GM23248 (cell line): ENCODE data around the gene HSPA1B. TPM values are rescaled to one million over a fixed set of nuclear protein-coding genes. Genes with fewer than 3 reads are reported as not detected.
"Not testable (repeated sequence)": the region's sequence is repeated elsewhere in the genome, so short reads cannot be mapped to it uniquely, and the experiment has no call there.

Experiments used
- DNase-seq: peaks from one replicate; pipeline ENCODE4 v3.0.0-alpha.2; 2015
- H2AFZ ChIP-seq: fragments of 200-600 bp; sonication (generic); 2 replicates; pipeline ENCODE4 v1.6.1; 2016; ENCODE audit warnings: antibody characterized with exemption
- H3F3A ChIP-seq: fragments of 200-600 bp; sonication (generic); 2 replicates; pipeline ENCODE4 v1.6.1; 2016; ENCODE audit warnings: mild to moderate bottlenecking, antibody characterized with exemption, mixed run types; ENCODE audit not compliant: insufficient read depth
- H3K27ac ChIP-seq: fragments of 200-600 bp; sonication (generic); 2 replicates; pipeline ENCODE4 v1.5.1; 2016; ENCODE audit warnings: mild to moderate bottlenecking
- H3K27me3 ChIP-seq: fragments of 200-600 bp; sonication (generic); replicated peaks from 2 replicates; pipeline ENCODE4 v1.6.1; 2016; ENCODE audit warnings: mild to moderate bottlenecking; ENCODE audit not compliant: insufficient read depth
- H3K36me3 ChIP-seq: fragments of 200-600 bp; sonication (generic); 2 replicates; pipeline ENCODE4 v1.6.1; 2016; ENCODE audit warnings: low read depth, mild to moderate bottlenecking
- H3K4me1 ChIP-seq: fragments of 200-600 bp; sonication (generic); 2 replicates; pipeline ENCODE4 v1.6.1; 2016; ENCODE audit warnings: mild to moderate bottlenecking; ENCODE audit not compliant: insufficient read depth
- H3K4me2 ChIP-seq: fragments of 200-600 bp; sonication (generic); one replicate; pipeline ENCODE4 v1.6.1; 2016; ENCODE audit warnings: mild to moderate bottlenecking; ENCODE audit not compliant: unreplicated experiment
- H3K4me3 ChIP-seq: fragments of 200-600 bp; sonication (generic); 2 replicates; pipeline ENCODE4 v1.5.1; 2016; ENCODE audit warnings: mild to moderate bottlenecking
- H3K79me2 ChIP-seq: fragments of 200-600 bp; sonication (generic); 2 replicates; pipeline ENCODE4 v1.6.1; 2016; ENCODE audit warnings: mild to moderate bottlenecking; ENCODE audit not compliant: insufficient read depth
- H3K9ac ChIP-seq: fragments of 200-600 bp; sonication (generic); 2 replicates; pipeline ENCODE4 v1.6.1; 2016; ENCODE audit warnings: mild to moderate bottlenecking
- H3K9me2 ChIP-seq: fragments of 200-600 bp; sonication (generic); 2 replicates; pipeline ENCODE4 v1.6.1; 2016; ENCODE audit warnings: mixed run types, mild to moderate bottlenecking, moderate library complexity; ENCODE audit not compliant: insufficient read depth
- H3K9me3 ChIP-seq: fragments of 200-600 bp; sonication (generic); one replicate; pipeline ENCODE4 v1.6.1; 2017; ENCODE audit warnings: low read depth
- H4K20me1 ChIP-seq: fragments of 200-600 bp; sonication (generic); 2 replicates; pipeline ENCODE4 v1.6.0; 2016; ENCODE audit not compliant: insufficient read depth
- EZH2 ChIP-seq: fragments of 200-600 bp; sonication (generic); IDR thresholded peaks from 2 replicates; pipeline ENCODE4 v1.6.1; 2018; ENCODE audit warnings: antibody characterized with exemption, mild to moderate bottlenecking; ENCODE audit not compliant: insufficient read depth, poor library complexity, severe bottlenecking
- EZH2phosphoT487 ChIP-seq: fragments of 200-600 bp; sonication (generic); IDR thresholded peaks from 2 replicates; pipeline ENCODE4 v1.6.1; 2018; ENCODE audit warnings: antibody characterized with exemption, moderate library complexity, mild to moderate bottlenecking, low read depth; ENCODE audit not compliant: insufficient read depth
- WGBS, 2 experiments: methylation state at CpG; one replicate each; pipeline ENCODE4 v1.1.6; 2015 to 2017; ENCODE audit warnings: low lambda C conversion rate in 2 of 2, low coverage in 1 of 2; ENCODE audit errors: missing lambda C conversion rate in 2 of 2; 5-methylcytosine and 5-hydroxymethylcytosine counted together
- in situ Hi-C: fragments of 300-500 bp; cut with MboI; formaldehyde crosslinking; loops from 2 replicates; pipeline ENCODE4 v1.15.0; 2020
- polyA plus RNA-seq: library from polyadenylated mRNA; unstranded; fragments of >200 nt; fragmentation: Nextera tagmentation; extraction: Ambion mirVana; gene quantifications from 2 replicates; pipeline ENCODE4 v1.2.1, GENCODE V29; 2016
- total RNA-seq: library from RNA; depleted of rRNA; stranded (reverse); fragments of >200 nt; shearing (Covaris generic); gene quantifications from 2 replicates; pipeline ENCODE4 v1.2.3, GENCODE V29; 2014

Gene HSPA1B
- total and polyA plus RNA-seq, 2 experiments from 2014 or later = 61.3 to 104 TPM

DNA sequence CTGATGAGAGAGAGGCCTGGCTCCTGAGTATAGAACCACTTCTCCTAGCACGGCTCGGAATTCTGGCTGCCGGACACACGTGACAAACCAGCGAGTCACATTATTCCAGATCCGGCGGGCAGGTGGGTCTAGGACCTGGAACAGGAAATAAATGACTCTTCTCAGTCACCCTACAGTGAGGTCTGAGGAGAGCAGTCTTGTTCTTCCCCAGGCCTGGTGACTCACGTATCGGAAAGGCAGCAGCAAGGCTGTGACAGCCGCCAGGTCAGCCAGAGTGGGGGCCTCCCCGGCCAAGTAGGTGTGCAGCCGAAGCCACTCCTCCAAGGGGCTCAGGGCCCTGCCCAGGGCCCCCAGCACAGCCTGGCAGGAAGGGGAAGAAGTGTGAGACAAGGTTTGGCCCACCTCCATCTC, 34.8 kb upstream of the HSPA1B start:
- in situ Hi-C loops = no loop called here
- Histone ChIP-seq H3F3A (peaks cover 22% of the 10 kb centered on the region), H2AFZ (no peak overlapping the region), H3K4me3 (no peak overlapping the region), H3K27me3 (no peaks in the 10 kb centered on the region), H3K27ac (no peak overlapping the region), H3K4me1 (peaks cover 6% of the 10 kb centered on the region; the same call in 1 of the 2 replicates), H3K4me2 (no peak overlapping the region), H4K20me1 (no peaks in the 10 kb centered on the region), H3K9ac (no peak overlapping the region), H3K9me2 (no peaks in the 10 kb centered on the region), H3K79me2 (peaks cover 63% of the 10 kb centered on the region), H3K36me3 (peaks cover 20% of the 10 kb centered on the region), H3K9me3 (no peaks in the 10 kb centered on the region)
- peak; percentile 36 for DNase-seq
- WGBS, 2 experiments = 86 to 91% methylated on average over 12 of the region's 12 CpGs
- TF ChIP-seq EZH2phosphoT487 (no peak), EZH2 (no peak)

DNA sequence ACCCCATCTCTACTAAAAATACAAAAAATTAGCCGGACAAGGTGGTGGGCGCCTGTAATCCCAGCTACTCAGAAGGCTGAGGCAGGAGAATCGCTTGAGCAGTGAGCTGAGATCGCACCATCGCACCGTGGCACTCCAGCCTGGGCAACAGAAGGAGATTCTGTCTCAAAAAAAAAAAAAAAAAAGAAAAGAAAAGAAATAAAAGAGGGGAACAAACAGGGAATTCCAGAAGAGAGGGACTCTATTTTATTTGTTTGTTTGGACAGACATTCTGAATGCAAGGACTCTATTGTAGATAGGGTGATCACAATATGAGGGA, 33.7 kb upstream of the HSPA1B start:
- H4K20me1 ChIP-seq, in situ Hi-C loops: not testable (repeated sequence)

DNA sequence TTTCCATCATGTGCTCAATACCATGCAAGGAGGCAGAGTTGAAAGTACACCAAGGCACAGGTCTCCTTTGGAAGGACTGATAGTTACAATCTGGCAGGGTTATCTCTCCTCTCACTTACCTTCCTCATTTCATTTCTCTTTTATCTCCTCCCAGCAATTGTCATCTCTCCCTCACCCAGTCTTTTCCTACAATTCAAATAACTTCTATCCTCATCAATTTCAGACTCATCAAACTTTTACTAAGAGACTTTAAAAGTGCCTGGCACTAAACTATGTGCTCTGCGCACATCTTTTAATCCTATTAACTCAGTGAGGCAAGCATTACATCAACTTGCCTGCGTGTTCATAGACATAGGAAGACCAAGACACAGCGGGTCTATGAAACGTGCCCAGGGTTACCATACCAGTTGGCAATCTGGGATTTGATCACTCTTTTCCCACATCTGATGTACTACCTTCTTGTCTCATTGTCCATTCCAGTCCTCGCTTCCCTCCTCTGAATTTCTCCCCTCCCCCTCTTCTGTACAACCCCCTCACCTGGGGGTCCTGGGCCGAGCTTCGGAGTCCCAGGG, 33.2 kb upstream of the HSPA1B start:
- Histone ChIP-seq H3K36me3 (peaks cover 13% of the 10 kb centered on the region), H3K27me3 (no peaks in the 10 kb centered on the region), H3K4me2 (peak overlapping the region; percentile 89), H2AFZ (peak overlapping the region; percentile 92), H3K9me2 (no peaks in the 10 kb centered on the region), H3K9me3 (no peaks in the 10 kb centered on the region), H3F3A (peaks cover 23% of the 10 kb centered on the region), H3K27ac (peak overlapping the region; percentile 85), H3K4me1 (peaks cover 6% of the 10 kb centered on the region; the same call in 1 of the 2 replicates), H3K79me2 (peaks cover 57% of the 10 kb centered on the region), H3K9ac (peak overlapping the region; percentile 93), H3K4me3 (peak overlapping the region; percentile 94), H4K20me1 (no peaks in the 10 kb centered on the region)
- DNase-seq = peak; percentile 74
- in situ Hi-C loops = no loop called here
- TF ChIP-seq EZH2phosphoT487 (no peak), EZH2 (no peak)
- 6 to 8% methylated on average over 7 of the region's 7 CpGs for WGBS, 2 experiments

More for the DNA sequence above, 33.7 kb upstream of the HSPA1B start:
- Histone ChIP-seq H3K36me3 (peaks cover 18% of the 10 kb centered on the region), H3K79me2 (peaks cover 62% of the 10 kb centered on the region), H3K4me2 (peak overlapping the region; percentile 89), H3K9ac (peak overlapping the region; percentile 93), H3K27ac (peak overlapping the region; percentile 85), H3K4me3 (peak overlapping the region; percentile 94), H3F3A (peaks cover 23% of the 10 kb centered on the region)
- not testable (repeated sequence) for H2AFZ ChIP-seq, H3K9me2 ChIP-seq, H3K4me1 ChIP-seq, H3K9me3 ChIP-seq, H3K27me3 ChIP-seq, DNase-seq
- 86 to 94% methylated on average over 6 of the region's 6 CpGs for WGBS, 2 experiments

DNA sequence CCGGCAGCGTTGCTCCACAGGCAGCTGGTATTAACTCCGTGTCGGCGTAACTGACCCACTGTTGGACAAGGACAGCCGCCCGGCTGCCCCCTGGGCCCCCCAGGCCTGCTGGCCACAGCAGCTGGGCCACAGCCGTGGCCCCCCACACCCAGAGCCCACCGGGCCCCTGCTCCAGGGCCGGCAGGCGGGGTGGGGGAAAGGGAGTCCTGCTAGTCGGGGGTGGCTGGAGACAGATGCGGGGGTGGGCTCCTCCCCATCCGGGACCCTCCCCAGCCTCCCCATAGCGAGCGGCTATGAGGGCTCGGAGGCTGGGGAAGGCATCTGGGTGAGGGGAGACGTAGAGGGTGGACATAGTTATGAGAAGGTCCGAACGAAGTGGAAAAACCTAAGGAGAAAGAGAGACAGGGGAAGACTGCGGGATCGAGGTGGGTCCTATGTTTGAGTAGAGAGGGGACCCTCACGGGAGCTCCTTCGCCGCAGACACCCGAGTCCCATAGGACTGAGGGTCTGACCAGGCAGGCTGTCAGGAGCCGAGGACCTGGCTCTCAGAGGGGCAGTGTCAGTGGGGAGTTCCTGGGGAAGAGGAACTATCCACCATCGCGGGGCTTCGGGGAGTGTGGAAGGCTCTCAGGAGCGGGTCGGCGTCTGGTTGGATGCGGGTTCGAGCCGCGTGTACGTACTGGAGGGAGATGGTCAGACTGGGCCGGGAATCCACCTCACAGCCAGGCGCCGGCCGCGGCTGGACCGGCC, 32.5 kb upstream of the HSPA1B start:
- Histone ChIP-seq H2AFZ (peak overlapping the region; percentile 92), H3K9ac (peak overlapping the region; percentile 93), H3F3A (peaks cover 23% of the 10 kb centered on the region), H3K4me2 (peak overlapping the region; percentile 89), H3K27me3 (no peaks in the 10 kb centered on the region), H3K9me2 (no peaks in the 10 kb centered on the region), H3K79me2 (peaks cover 52% of the 10 kb centered on the region), H3K27ac (peak overlapping the region; percentile 85), H3K4me3 (peak overlapping the region; percentile 94), H4K20me1 (no peaks in the 10 kb centered on the region), H3K9me3 (no peaks in the 10 kb centered on the region), H3K36me3 (peaks cover 9% of the 10 kb centered on the region; the same call in 1 of the 2 replicates), H3K4me1 (peaks cover 6% of the 10 kb centered on the region; the same call in 1 of the 2 replicates)
- DNase-seq = peak; percentile 78
- 1 to 2% methylated on average over 44 of the region's 44 CpGs for WGBS, 2 experiments
- TF ChIP-seq EZH2phosphoT487 (no peak), EZH2 (no peak)
- in situ Hi-C loops = no loop called here
